ENCODE results near the gene LLCFC1. TPM values are rescaled to one million over a fixed set of nuclear protein-coding genes. Genes with fewer than 3 reads are reported as not detected.

Gene LLCFC1
- total RNA-seq, 2 donors from 2014 or later = not detected

GRCh38 chr7:142943706-142944268 lies 4.5 kb downstream of the LLCFC1 start:
- no peaks in the 10 kb centered on the region for H3K27me3 ChIP-seq
- no peak overlapping the region for H3K4me3 ChIP-seq
- H3K36me3 ChIP-seq = no peaks in the 10 kb centered on the region
- no peak for DNase-seq (ENCODE audit: low spot score)
- no peak for TF ChIP-seq CTCF (IDR thresholded peaks at IDR 0.05)
- no peaks in the 10 kb centered on the region for H3K9me3 ChIP-seq
- H3K27ac ChIP-seq = no peak overlapping the region
- peaks cover 0 to 7% of the 10 kb centered on the region in 2 donors for H3K4me1 ChIP-seq

- no peaks in the 10 kb centered on the region for H3K9me3 ChIP-seq
- no peak for DNase-seq (ENCODE audit: low spot score)
- no peak overlapping the region for H3K27ac ChIP-seq
- TF ChIP-seq CTCF (IDR thresholded peaks at IDR 0.05) = no peak
- no peak overlapping the region for H3K4me3 ChIP-seq
- H3K36me3 ChIP-seq = no peaks in the 10 kb centered on the region
- peaks cover 0 to 7% of the 10 kb centered on the region in 2 donors for H3K4me1 ChIP-seq
- no peaks in the 10 kb centered on the region for H3K27me3 ChIP-seq
Observed at GRCh38 chr7:142945001-142945400, 5.7 kb downstream of the LLCFC1 start.

- no peak for DNase-seq (ENCODE audit: low spot score)
- H3K4me1 ChIP-seq = no peaks in the 10 kb centered on the region
- no peaks in the 10 kb centered on the region for H3K36me3 ChIP-seq
- no peak for TF ChIP-seq CTCF (IDR thresholded peaks at IDR 0.05)
- H3K27ac ChIP-seq = no peak overlapping the region
- H3K4me3 ChIP-seq = no peak overlapping the region
- no peaks in the 10 kb centered on the region for H3K27me3 ChIP-seq
- H3K9me3 ChIP-seq = no peaks in the 10 kb centered on the region
Observed at GRCh38 chr7:142948603-142949002, 9.3 kb downstream of the LLCFC1 start.

- Histone ChIP-seq H3K27ac (no peak overlapping the region), H3K27me3 (no peaks in the 10 kb centered on the region), H3K36me3 (no peaks in the 10 kb centered on the region), H3K4me1 (no peaks in the 10 kb centered on the region), H3K9me3 (peaks cover 0 to 9% of the 10 kb centered on the region in 2 donors), H3K4me3 (no peak overlapping the region)
- TF ChIP-seq CTCF (IDR thresholded peaks at IDR 0.05) = no peak
- no peak for DNase-seq (ENCODE audit: low spot score)
Observed at GRCh38 chr7:142950235-142950634, 11.0 kb downstream of the LLCFC1 start.

GRCh38 chr7:142954680-142955268 lies 15.5 kb downstream of the LLCFC1 start:
- no peak for TF ChIP-seq CTCF (IDR thresholded peaks at IDR 0.05)
- no peaks in the 10 kb centered on the region for H3K27me3 ChIP-seq
- no peak overlapping the region for H3K4me3 ChIP-seq
- H3K36me3 ChIP-seq = no peaks in the 10 kb centered on the region
- peaks cover 0 to 9% of the 10 kb centered on the region in 2 donors for H3K9me3 ChIP-seq
- no peaks in the 10 kb centered on the region for H3K4me1 ChIP-seq
- no peak overlapping the region for H3K27ac ChIP-seq
- no peak for DNase-seq (ENCODE audit: low spot score)
